HepG2 (cell line): ENCODE data around the gene GUCY2C. TPM values are rescaled to one million over a fixed set of nuclear protein-coding genes. Genes with fewer than 3 reads are reported as not detected.
A peak's percentile ranks its signal among the peaks of the same experiment; 100 is the strongest.

Source experiments
- ATAC-seq: fragments of 200-7000 bp; cut with Tn5 transposase; 3 replicates; pipeline ENCODE4 v1.9.1; 2020; ENCODE audit warnings: mild to moderate bottlenecking, moderate library complexity
- BruUV-seq: library from RNA; stranded (reverse); fragments of 400-500 nt; replicated peaks from 2 replicates; lab custom pipeline; 2021; lab: Mats Ljungman, UMichigan
- CTCF ChIA-PET: fragments of 300-600 bp; formaldehyde crosslinking; extraction: SDS; loops from one replicate; lab custom pipeline; 2021; ENCODE audit warnings: low total read pairs, inconsistent platforms, low intra/inter-chr PET ratio; lab: Yijun Ruan, JAX
- POLR2A ChIA-PET: fragments of 350-600 bp; sonication (Branson Sonifier 250); formaldehyde crosslinking; loops from one replicate; lab custom pipeline; 2020; ENCODE audit warnings: antibody characterized with exemption, inconsistent platforms; lab: Yijun Ruan, JAX
- DNase-seq: peaks from one replicate; pipeline ENCODE4 v3.0.0-alpha.2; 2015; ENCODE audit warnings: low spot score
- FAIRE-seq: peaks from 3 replicates; lab custom pipeline; 2011; peaks lifted over from hg19 to GRCh38; lab: Jason Lieb, UNC
- H2AFZ ChIP-seq: one replicate; pipeline ENCODE4 v1.6.1; 2011; ENCODE audit warnings: low read length, inconsistent platforms
- H3K27ac ChIP-seq: fragments of 300-600 bp; 3 replicates; pipeline ENCODE4 v1.8.0; 2011; ENCODE audit warnings: mixed run types, mild to moderate bottlenecking, mixed read lengths, low read length, inconsistent platforms; ENCODE audit not compliant: insufficient read depth; ENCODE audit errors: extremely low read length
- H3K27me3 ChIP-seq, 2 experiments: fragments of 200-600 bp in 1 of 2; 2 replicates in 1 of 2; 3 replicates in 1 of 2; pipeline versions ENCODE4 v1.6.0 to v1.8.0; 2011; ENCODE audit warnings: low read length in 2 of 2, mild to moderate bottlenecking in 2 of 2, moderate library complexity in 2 of 2, inconsistent platforms in 1 of 2; ENCODE audit not compliant: insufficient read depth in 2 of 2, control insufficient read depth in 1 of 2
- H3K36me3 ChIP-seq, 2 experiments: fragments of 200-600 bp in 1 of 2; replicated peaks in 1 of 2; 2 replicates in 1 of 2; 3 replicates in 1 of 2; pipeline versions ENCODE4 v1.5.1 to v1.8.0; 2011; ENCODE audit warnings: low read length in 2 of 2, inconsistent platforms in 1 of 2; ENCODE audit not compliant: insufficient read depth in 2 of 2, control insufficient read depth in 1 of 2
- H3K4me1 ChIP-seq: 2 replicates; pipeline ENCODE4 v1.5.1; 2012; ENCODE audit warnings: low read length, inconsistent platforms; ENCODE audit not compliant: insufficient read depth
- H3K4me2 ChIP-seq: 2 replicates; pipeline ENCODE4 v1.6.0; 2011; ENCODE audit warnings: low read depth, low read length, inconsistent platforms
- H3K4me3 ChIP-seq, 3 experiments: fragments of 200-600 bp in 1 of 3; sonication (generic), shearing (Covaris generic) in 1 of 3; replicated peaks in 1 of 3; 2 replicates each; pipeline ENCODE4 v1.5.1; 2011 to 2016; ENCODE audit warnings: low read length in 3 of 3, inconsistent platforms in 2 of 3, low read depth in 2 of 3, mild to moderate bottlenecking in 2 of 3, control low read depth in 1 of 3, mixed read lengths in 1 of 3; ENCODE audit not compliant: insufficient read depth in 1 of 3
- H3K79me2 ChIP-seq: one replicate; pipeline ENCODE4 v1.6.1; 2011; ENCODE audit warnings: low read length, inconsistent platforms; ENCODE audit not compliant: insufficient read depth
- H3K9ac ChIP-seq: 2 replicates; pipeline ENCODE4 v1.6.0; 2011; ENCODE audit warnings: mild to moderate bottlenecking, low read depth, low read length, inconsistent platforms; ENCODE audit not compliant: insufficient read depth
- H3K9me3 ChIP-seq: 2 replicates; pipeline ENCODE4 v1.5.1; 2012; ENCODE audit warnings: mild to moderate bottlenecking, low read length
- H4K20me1 ChIP-seq: 2 replicates; pipeline ENCODE4 v1.6.0; 2011; ENCODE audit warnings: inconsistent platforms, mild to moderate bottlenecking, low read length, moderate library complexity; ENCODE audit not compliant: insufficient read depth
- EED ChIP-seq: sonication (generic); formaldehyde crosslinking; IDR thresholded peaks from 2 replicates; pipeline ENCODE4 v1.5.0; 2020; ENCODE audit warnings: mild to moderate bottlenecking, missing genetic modification reagents
- GATAD2A ChIP-seq: IDR thresholded peaks from 2 replicates; pipeline ENCODE4 v1.6.1; 2016
- HNF4G ChIP-seq, 2 experiments: sonication (generic) in 1 of 2; formaldehyde crosslinking in 1 of 2; IDR thresholded peaks; 2 replicates each; pipeline versions ENCODE4 v1.4.0 to v1.6.1; 2011 to 2020; ENCODE audit warnings: borderline replicate concordance in 2 of 2, low read depth in 2 of 2, mild to moderate bottlenecking in 2 of 2, low read length in 1 of 2, missing genetic modification reagents in 1 of 2, moderate library complexity in 1 of 2
- HNRNPK ChIP-seq: fragments of 200-400 bp; formaldehyde crosslinking; IDR thresholded peaks from 2 replicates; pipeline ENCODE4 v1.6.1; 2018; ENCODE audit warnings: low read length, low read depth, moderate library complexity, mild to moderate bottlenecking; ENCODE audit not compliant: poor library complexity, severe bottlenecking
- HOXA7 ChIP-seq: sonication (generic); formaldehyde crosslinking; IDR thresholded peaks from 2 replicates; pipeline ENCODE4 v1.8.1; 2022; ENCODE audit warnings: mild to moderate bottlenecking, missing genetic modification reagents, moderate library complexity
- MIER2 ChIP-seq: IDR thresholded peaks from 2 replicates; pipeline ENCODE4 v1.6.1; 2016; ENCODE audit warnings: missing biosample characterization, missing genetic modification reagents
- MTA1 ChIP-seq: sonication (generic); formaldehyde crosslinking; IDR thresholded peaks from 2 replicates; pipeline ENCODE4 v1.4.0; 2020; ENCODE audit warnings: missing genetic modification reagents, mild to moderate bottlenecking, borderline replicate concordance
- MXD3 ChIP-seq: IDR thresholded peaks from 2 replicates; pipeline ENCODE4 v1.6.1; 2016; ENCODE audit warnings: mild to moderate bottlenecking, missing biosample characterization, missing genetic modification reagents
- PITX1 ChIP-seq: sonication (generic); formaldehyde crosslinking; IDR thresholded peaks from 2 replicates; pipeline ENCODE4 v1.5.1; 2020; ENCODE audit warnings: mild to moderate bottlenecking, missing genetic modification reagents
- PRPF4 ChIP-seq: fragments of 200-400 bp; formaldehyde crosslinking; IDR thresholded peaks from 2 replicates; pipeline ENCODE4 v1.6.1; 2016; ENCODE audit warnings: low read length, low read depth; ENCODE audit not compliant: poor library complexity, severe bottlenecking
- TAF1 ChIP-seq: sonication (generic); formaldehyde crosslinking; IDR thresholded peaks from 2 replicates; pipeline ENCODE4 v1.4.0; 2020; ENCODE audit warnings: missing genetic modification reagents
- TRIM22 ChIP-seq: fragments of 450-650 bp; IDR thresholded peaks from 2 replicates; pipeline ENCODE4 v1.6.1; 2017
- ZNF224 ChIP-seq: sonication (generic); formaldehyde crosslinking; IDR thresholded peaks from 2 replicates; pipeline ENCODE4 v1.5.0; 2020; ENCODE audit warnings: mild to moderate bottlenecking, missing genetic modification reagents
- ZNF260 ChIP-seq: sonication (generic); formaldehyde crosslinking; IDR thresholded peaks from 2 replicates; pipeline ENCODE4 v1.4.0; 2020; ENCODE audit warnings: missing genetic modification reagents, low read depth, mild to moderate bottlenecking, borderline replicate concordance
- ZNF550 ChIP-seq: sonication (generic); formaldehyde crosslinking; IDR thresholded peaks from 2 replicates; pipeline ENCODE4 v1.4.0; 2020; ENCODE audit warnings: mild to moderate bottlenecking, missing genetic modification reagents, borderline replicate concordance
- ZNF772 ChIP-seq: sonication (generic); formaldehyde crosslinking; IDR thresholded peaks from 2 replicates; pipeline ENCODE4 v1.5.0; 2020; ENCODE audit warnings: mild to moderate bottlenecking, missing genetic modification reagents
- ZNF850 ChIP-seq: sonication (generic); formaldehyde crosslinking; conservative IDR thresholded peaks from 2 replicates; pipeline ENCODE4 v1.9.0; 2021; ENCODE audit warnings: mild to moderate bottlenecking, missing genetic modification reagents
- ZSCAN25 ChIP-seq: sonication (generic); formaldehyde crosslinking; IDR thresholded peaks from 2 replicates; pipeline ENCODE4 v1.8.0; 2022; ENCODE audit warnings: mild to moderate bottlenecking, missing genetic modification reagents
- ZSCAN30 ChIP-seq: sonication (generic); formaldehyde crosslinking; IDR thresholded peaks from 2 replicates; pipeline ENCODE4 v1.5.0; 2020; ENCODE audit warnings: mild to moderate bottlenecking, missing genetic modification reagents
- WGBS: methylation state at CpG from one replicate; pipeline ENCODE4 v1.1.6; 2017; ENCODE audit warnings: low lambda C conversion rate; 5-methylcytosine and 5-hydroxymethylcytosine counted together
- in situ Hi-C: cut with HindIII; loops from 2 replicates; pipeline ENCODE4 v1.10.0; 2017; ENCODE audit warnings: low pct_unique_long_range_greater_than_20kb; ENCODE audit not compliant: extremely low pct_ligation_motif_present
- intact Hi-C: fragments of 100-400 bp; cut with micrococcal nuclease; formaldehyde crosslinking; loops from one replicate; pipeline ENCODE4 v1.10.0; 2022; ENCODE audit not compliant: unreplicated experiment
- polyA plus RNA-seq, 8 experiments: library from polyadenylated mRNA; depleted of rRNA in 3 of 8; stranded (reverse) in 7 of 8; unstranded in 1 of 8; fragments of >200 nt; fragmentation: Illumina TruSeq in 4 of 8; extraction: Trizol in 4 of 8; gene quantifications; 2 replicates each; pipeline versions ENCODE4 v1.2.1 to v1.2.3, GENCODE V29; 2011 to 2016; ENCODE audit warnings: low read depth in 4 of 8, missing spikeins in 1 of 8, mixed read lengths in 1 of 8; ENCODE audit not compliant: insufficient read depth in 1 of 8
- total RNA-seq, 5 experiments: library from RNA; depleted of rRNA; stranded (reverse); fragments of >200 nt; fragmentation: Illumina TruSeq; extraction: Trizol; gene quantifications; 2 replicates each; pipeline ENCODE4 v1.2.3, GENCODE V29; 2016; ENCODE audit warnings: low read depth in 1 of 5

The GUCY2C gene
- total and polyA plus RNA-seq, 2 of the 13 experiments (the other 11 are each of a cell fraction or from before 2014, with no cell fraction given): not detected

GRCh38 chr12:14741942-14742341, 45.5 kb upstream of the GUCY2C start:
- Histone ChIP-seq H3K79me2 (no peaks in the 10 kb centered on the region), H3K9me3 (peaks cover 10% of the 10 kb centered on the region), H3K4me2 (no peak overlapping the region), H3K36me3 (no peaks in the 10 kb centered on the region), H4K20me1 (no peaks in the 10 kb centered on the region), H3K9ac (no peak overlapping the region), H2AFZ (no peak overlapping the region), H3K27ac (no peak overlapping the region), H3K4me1 (peaks cover 15% of the 10 kb centered on the region), H3K27me3 (no peaks in the 10 kb centered on the region), H3K4me3 (no peak overlapping the region)
- BruUV-seq: no TSS peak
- DNase-seq: no peak
- FAIRE-seq: no peak
- POLR2A ChIA-PET: no interaction called here
- intact Hi-C loops (no loop called here), in situ Hi-C loops (loop anchor here (25.0 kb wide), 1 partner anchor 470 kb away; the partner anchor contains the start of gene RERG)
- 98% methylated on average over 2 of the region's 2 CpGs for WGBS
- CTCF ChIA-PET: no interaction called here
- ATAC-seq: no peak
- TF ChIP-seq PITX1 (CRISPR knock-in tag) (no peak), ZNF550 (CRISPR knock-in tag) (no peak), HOXA7 (CRISPR knock-in tag) (no peak), MXD3 (CRISPR knock-in tag) (no peak), HNRNPK (no peak), TAF1 (CRISPR knock-in tag) (no peak), ZNF260 (no peak), EED (CRISPR knock-in tag) (no peak)

GRCh38 chr12:14741153-14741552, 44.8 kb upstream of the GUCY2C start:
- no peak overlapping the region for H3K4me3 ChIP-seq
- H3K36me3 ChIP-seq: no peaks in the 10 kb centered on the region
- 4% methylated on average over 4 of the region's 4 CpGs for WGBS
- intact Hi-C loops: no loop called here
- no TSS peak for BruUV-seq
- no peaks in the 10 kb centered on the region for H3K79me2 ChIP-seq
- DNase-seq (peak; percentile 30), FAIRE-seq (peak; percentile 53), ATAC-seq (peak; percentile 99)
- H3K4me1 ChIP-seq: peaks cover 15% of the 10 kb centered on the region
- H3K27ac ChIP-seq: peak overlapping the region; percentile 40
- CTCF ChIA-PET: no interaction called here
- H3K9me3 ChIP-seq: peaks cover 10% of the 10 kb centered on the region
- no peaks in the 10 kb centered on the region for H4K20me1 ChIP-seq
- no peak overlapping the region for H3K9ac ChIP-seq
- in situ Hi-C loops: loop anchor here (25.0 kb wide), 1 partner anchor 471 kb away; the partner anchor contains the start of gene RERG
- peak overlapping the region; percentile 27 for H3K4me2 ChIP-seq
- POLR2A ChIA-PET: interaction anchor here (1.0 kb wide), 1 partner anchor 30 kb away, joined by 7 read pairs; a partner anchor contains a TSS
- no peak overlapping the region for H2AFZ ChIP-seq
- no peaks in the 10 kb centered on the region for H3K27me3 ChIP-seq
- no peak for TF ChIP-seq MIER2 (CRISPR knock-in tag)
- TF ChIP-seq ZNF850 (CRISPR knock-in tag): no peak
- no peak for TF ChIP-seq PRPF4
- TF ChIP-seq MTA1 (CRISPR knock-in tag): no peak
- no peak for TF ChIP-seq ZNF772 (CRISPR knock-in tag)
- TF ChIP-seq TRIM22: no peak
- TF ChIP-seq ZSCAN30 (CRISPR knock-in tag): no peak
- TF ChIP-seq HNF4G (IDR thresholded peaks at IDR 0.05; ENCODE audit: borderline replicate concordance, low read depth, low read length): 0 out of 2 replicates have a peak, but pooled peaks have one; percentile 26
- no peak for TF ChIP-seq HNF4G (CRISPR knock-in tag; IDR thresholded peaks at IDR 0.05; ENCODE audit: borderline replicate concordance, low read depth)
- TF ChIP-seq ZSCAN25: no peak
- no peak for TF ChIP-seq ZNF224 (CRISPR knock-in tag)
- TF ChIP-seq GATAD2A: peak; percentile 82
